Activated CD8-positive, alpha-beta T cell treated with anti-CD3 and anti-CD28 coated beads for 36 hours (primary cell): ENCODE measurements around the gene PTPN12. TPM values are rescaled to one million over a fixed set of nuclear protein-coding genes. Genes with fewer than 3 reads are reported as not detected.

Experiments used
- ATAC-seq: fragments of 200-7000 bp; cut with Tn5 transposase; one replicate; pipeline ENCODE4 v1.10.0; 2021; ENCODE audit warnings: mild to moderate bottlenecking, moderate library complexity
- CTCF ChIA-PET: fragments of 350-600 bp; sonication (Branson Sonifier 250); formaldehyde crosslinking; loops from one replicate; lab custom pipeline; 2021; ENCODE audit warnings: antibody characterized with exemption; lab: Charles Lee
- POLR2A ChIA-PET: fragments of 350-600 bp; sonication (Branson Sonifier 250); formaldehyde crosslinking; loops from one replicate; lab custom pipeline; 2021; ENCODE audit warnings: antibody characterized with exemption; lab: Charles Lee
- DNase-seq: peaks from one replicate; pipeline ENCODE4 v3.0.0-alpha.2; 2020
- H3K27ac Mint-ChIP-seq: one replicate; pipeline ENCODE4 v1.8.0; 2021; ENCODE audit warnings: mild to moderate bottlenecking, mixed read lengths
- H3K27me3 Mint-ChIP-seq: one replicate; pipeline ENCODE4 v1.8.0; 2021; ENCODE audit warnings: mixed read lengths
- H3K36me3 Mint-ChIP-seq: one replicate; pipeline ENCODE4 v1.8.0; 2021; ENCODE audit warnings: low read depth, mixed read lengths
- H3K4me1 Mint-ChIP-seq: one replicate; pipeline ENCODE4 v1.8.0; 2021; ENCODE audit warnings: low read depth, mixed read lengths
- H3K4me3 Mint-ChIP-seq: one replicate; pipeline ENCODE4 v1.8.0; 2021; ENCODE audit warnings: mild to moderate bottlenecking, moderate library complexity, mixed read lengths
- H3K9me3 Mint-ChIP-seq: one replicate; pipeline ENCODE4 v1.8.0; 2021; ENCODE audit warnings: mixed read lengths
- intact Hi-C: fragments of 100-400 bp; cut with micrococcal nuclease; formaldehyde crosslinking; loops from one replicate; pipeline ENCODE4 v1.10.0; 2022
- total RNA-seq, 2 experiments: library from RNA; stranded (reverse); gene quantifications; one replicate each; pipeline ENCODE4 v1.2.3, GENCODE V29; 2021
- TF ChIP-seq, protein P1 (sequence below): fragments of 200-600 bp; IDR thresholded peaks from one replicate; pipeline ENCODE4 v1.8.0; 2022; ENCODE audit warnings: antibody characterized with exemption, mild to moderate bottlenecking

The PTPN12 gene
- total RNA-seq, 2 experiments from 2014 or later, result 8.1 to 10.0 TPM

DNA sequence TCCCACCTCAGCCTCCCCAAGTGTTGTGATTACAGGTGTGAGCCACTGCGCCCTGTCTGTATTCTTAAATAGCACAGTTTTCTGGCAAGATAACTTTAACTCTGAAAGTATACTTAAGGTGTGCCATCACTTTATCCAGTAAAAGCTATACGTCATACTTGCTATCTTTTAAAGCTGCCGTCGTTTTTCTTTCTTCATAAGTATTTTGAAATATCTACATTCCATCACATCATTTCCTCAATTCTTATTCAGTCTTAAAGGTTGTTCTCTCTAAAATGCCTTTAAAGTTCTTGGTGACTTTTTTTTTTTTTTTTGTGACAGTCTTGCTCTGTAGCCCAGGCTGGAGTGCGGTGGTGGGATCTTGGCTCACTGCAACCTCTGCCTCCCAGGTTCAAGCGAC lies 34.7 kb downstream of the PTPN12 start:
- ATAC-seq (no peak), DNase-seq (no peak)
- Mint-ChIP-seq H3K27ac (no peak overlapping the region), H3K4me3 (no peak overlapping the region), H3K36me3 (no peaks in the 10 kb centered on the region), H3K9me3 (no peaks in the 10 kb centered on the region), H3K27me3 (no peaks in the 10 kb centered on the region), H3K4me1 (peaks cover 8% of the 10 kb centered on the region)
- ChIA-PET CTCF (interaction anchor here (0.6 kb wide), 1 partner anchor 29 kb away, joined by 3 read pairs; no protein-coding TSS in a partner anchor), POLR2A (no interaction called here)
- intact Hi-C loops, result no loop called here
- TF ChIP-seq, protein P1, sequence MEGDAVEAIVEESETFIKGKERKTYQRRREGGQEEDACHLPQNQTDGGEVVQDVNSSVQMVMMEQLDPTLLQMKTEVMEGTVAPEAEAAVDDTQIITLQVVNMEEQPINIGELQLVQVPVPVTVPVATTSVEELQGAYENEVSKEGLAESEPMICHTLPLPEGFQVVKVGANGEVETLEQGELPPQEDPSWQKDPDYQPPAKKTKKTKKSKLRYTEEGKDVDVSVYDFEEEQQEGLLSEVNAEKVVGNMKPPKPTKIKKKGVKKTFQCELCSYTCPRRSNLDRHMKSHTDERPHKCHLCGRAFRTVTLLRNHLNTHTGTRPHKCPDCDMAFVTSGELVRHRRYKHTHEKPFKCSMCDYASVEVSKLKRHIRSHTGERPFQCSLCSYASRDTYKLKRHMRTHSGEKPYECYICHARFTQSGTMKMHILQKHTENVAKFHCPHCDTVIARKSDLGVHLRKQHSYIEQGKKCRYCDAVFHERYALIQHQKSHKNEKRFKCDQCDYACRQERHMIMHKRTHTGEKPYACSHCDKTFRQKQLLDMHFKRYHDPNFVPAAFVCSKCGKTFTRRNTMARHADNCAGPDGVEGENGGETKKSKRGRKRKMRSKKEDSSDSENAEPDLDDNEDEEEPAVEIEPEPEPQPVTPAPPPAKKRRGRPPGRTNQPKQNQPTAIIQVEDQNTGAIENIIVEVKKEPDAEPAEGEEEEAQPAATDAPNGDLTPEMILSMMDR, result no peak

DNA sequence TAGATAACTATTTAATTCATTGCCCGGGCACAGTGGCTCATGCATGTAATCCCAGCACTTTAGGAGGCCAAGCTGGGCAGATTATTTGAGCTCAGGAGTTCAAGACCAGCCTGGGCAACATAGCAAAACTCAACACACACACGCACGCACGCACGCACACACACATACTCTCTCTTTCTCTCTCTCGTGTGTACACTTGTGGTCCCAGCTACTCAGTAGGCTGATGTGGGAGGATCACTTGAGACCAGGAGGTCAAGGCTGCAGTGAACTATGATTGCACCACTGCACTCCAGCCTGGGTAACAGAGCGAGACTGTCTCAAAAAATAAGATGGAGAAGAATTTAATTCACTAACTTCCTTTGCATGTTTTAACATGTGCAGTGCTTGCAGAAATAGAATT lies 38.1 kb downstream of the PTPN12 start:
- ChIA-PET POLR2A (no interaction called here), CTCF (no interaction called here)
- H3K4me3 Mint-ChIP-seq, result no peak overlapping the region
- no peak overlapping the region for H3K27ac Mint-ChIP-seq
- TF ChIP-seq, protein P1, result no peak
- H3K36me3 Mint-ChIP-seq, result no peaks in the 10 kb centered on the region
- H3K9me3 Mint-ChIP-seq, result no peaks in the 10 kb centered on the region
- DNase-seq (no peak), ATAC-seq (no peak)
- H3K27me3 Mint-ChIP-seq, result no peaks in the 10 kb centered on the region
- H3K4me1 Mint-ChIP-seq, result peaks cover 5% of the 10 kb centered on the region
- intact Hi-C loops, result no loop called here

- no peaks in the 10 kb centered on the region for H3K36me3 Mint-ChIP-seq
- DNase-seq (no peak), ATAC-seq (no peak)
- no peaks in the 10 kb centered on the region for H3K9me3 Mint-ChIP-seq
- no peaks in the 10 kb centered on the region for H3K4me1 Mint-ChIP-seq
- ChIA-PET POLR2A (no interaction called here), CTCF (interaction anchor here (1.1 to 1.4 kb wide), 2 partner anchors 12 to 182 kb away, joined by 3 read pairs; no protein-coding TSS in a partner anchor)
- intact Hi-C loops, result no loop called here
- H3K27me3 Mint-ChIP-seq, result no peaks in the 10 kb centered on the region
- TF ChIP-seq, protein P1, result no peak
- H3K27ac Mint-ChIP-seq, result no peak overlapping the region
- no peak overlapping the region for H3K4me3 Mint-ChIP-seq
Measured at GRCh38 chr7:77576856-77577255, 39.8 kb downstream of the PTPN12 start.

GRCh38 chr7:77579797-77580196 lies 42.7 kb downstream of the PTPN12 start:
- TF ChIP-seq, protein P1, result no peak
- Mint-ChIP-seq H3K27ac (no peak overlapping the region), H3K36me3 (no peaks in the 10 kb centered on the region), H3K4me1 (no peaks in the 10 kb centered on the region), H3K27me3 (no peaks in the 10 kb centered on the region), H3K4me3 (no peak overlapping the region), H3K9me3 (no peaks in the 10 kb centered on the region)
- intact Hi-C loops, result no loop called here
- no peak for DNase-seq
- ChIA-PET POLR2A (no interaction called here), CTCF (interaction anchor here (0.8 kb wide), 1 partner anchor 72 kb away, joined by 3 read pairs; no protein-coding TSS in a partner anchor)
- ATAC-seq, result no peak

DNA sequence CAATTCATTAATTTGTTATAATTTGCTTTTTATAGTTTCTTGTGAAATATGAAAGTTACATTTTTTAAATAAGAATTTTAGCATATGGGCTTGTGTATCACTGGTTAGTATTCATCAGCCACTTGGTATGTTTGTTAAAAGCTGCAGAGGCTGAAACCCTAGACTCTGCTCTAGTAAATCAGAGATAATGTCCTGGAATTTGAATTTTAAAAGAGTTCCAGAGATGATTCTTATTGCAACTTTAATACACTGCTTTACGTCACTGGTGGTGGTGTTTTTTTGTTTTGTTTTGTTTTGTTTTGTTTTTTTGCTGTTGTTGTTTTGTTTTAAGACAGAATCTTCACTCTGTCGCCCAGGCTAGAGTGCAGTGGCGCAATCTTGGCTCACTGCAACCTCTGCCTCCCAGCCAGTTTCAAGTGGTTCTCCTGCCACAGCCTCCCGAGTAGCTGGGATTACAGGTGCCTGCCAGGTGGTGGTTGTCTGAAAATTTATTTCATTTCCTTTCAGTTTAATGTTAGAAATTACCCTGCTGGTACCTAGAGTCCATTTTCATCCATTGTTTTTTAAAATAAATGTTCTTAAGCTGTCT lies 43.8 kb downstream of the PTPN12 start:
- Mint-ChIP-seq H3K27ac (no peak overlapping the region), H3K4me3 (no peak overlapping the region), H3K9me3 (no peaks in the 10 kb centered on the region), H3K4me1 (no peaks in the 10 kb centered on the region), H3K36me3 (no peaks in the 10 kb centered on the region), H3K27me3 (no peaks in the 10 kb centered on the region)
- TF ChIP-seq, protein P1, result no peak
- intact Hi-C loops, result no loop called here
- DNase-seq (no peak), ATAC-seq (no peak)
- CTCF ChIA-PET, result interaction anchor here (0.8 kb wide), 1 partner anchor 71 kb away, joined by 3 read pairs; no protein-coding TSS in a partner anchor
- POLR2A ChIA-PET, result interaction anchor here (0.6 kb wide), 1 partner anchor 13 kb away, joined by 3 read pairs; no protein-coding TSS in a partner anchor
